HFF-Myc (cell line): ENCODE results near the gene PTPRE.
A peak's percentile ranks its signal among the peaks of the same experiment; 100 is the strongest.

Experiments used
- DNase-seq: peaks from one replicate; pipeline ENCODE4 v3.0.0-alpha.2; 2011; ENCODE audit warnings: low read depth; ENCODE audit errors: extremely low read depth
- H3K4me3 ChIP-seq: replicated peaks from 2 replicates; pipeline ENCODE4 v1.5.1; 2011; ENCODE audit warnings: low read depth, mild to moderate bottlenecking, control low read depth, low read length
- TF ChIP-seq, protein P1 (sequence below): IDR thresholded peaks from 2 replicates; pipeline ENCODE4 v1.5.1; 2012; ENCODE audit warnings: mild to moderate bottlenecking, low read depth, low read length, control low read depth; ENCODE audit errors: missing control alignments

The PTPRE gene

DNA sequence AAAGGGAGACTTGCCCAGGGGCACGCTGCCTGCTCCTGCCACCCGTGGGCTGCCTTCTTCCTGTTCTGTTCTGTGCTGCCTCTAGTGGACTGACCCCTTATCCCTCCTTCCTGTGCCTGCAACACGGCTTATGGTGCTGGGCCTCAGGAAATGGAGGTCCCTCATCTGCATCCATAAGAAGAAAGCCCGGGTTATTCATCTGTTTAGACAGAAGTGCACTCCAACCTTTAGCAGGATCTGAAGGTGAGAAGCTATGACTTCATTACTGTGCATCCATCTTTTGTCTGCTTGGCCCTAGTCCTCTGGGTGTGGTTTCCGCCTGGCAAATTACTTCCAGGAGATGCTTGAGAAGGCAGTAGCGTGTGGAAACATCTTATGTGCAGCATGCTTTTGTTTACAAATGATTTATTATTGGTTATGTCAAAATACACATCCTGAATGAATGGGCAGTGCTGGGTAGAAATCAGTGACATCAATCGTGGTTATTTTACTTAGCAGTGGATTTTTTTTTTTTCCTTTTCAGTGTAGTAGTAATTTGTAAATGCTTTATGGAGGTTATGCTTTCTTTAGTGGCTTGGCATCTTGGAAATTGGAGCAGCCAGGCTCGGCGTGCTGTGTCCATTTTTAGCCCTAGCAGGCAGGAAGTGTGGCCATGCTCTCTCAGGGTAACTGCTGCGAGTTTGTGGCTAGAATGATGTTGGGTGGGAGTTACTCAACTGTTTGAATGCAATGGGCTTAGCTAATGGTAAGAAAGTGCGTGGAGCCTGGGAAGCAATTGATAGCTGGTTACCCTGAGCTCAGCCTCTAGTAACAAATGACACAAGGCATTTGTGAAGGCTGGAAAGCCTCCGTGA is 12.7 kb downstream of the PTPRE start:
- H3K4me3 ChIP-seq: no peak overlapping the region
- peak; percentile 63 for DNase-seq
- TF ChIP-seq, protein P1, sequence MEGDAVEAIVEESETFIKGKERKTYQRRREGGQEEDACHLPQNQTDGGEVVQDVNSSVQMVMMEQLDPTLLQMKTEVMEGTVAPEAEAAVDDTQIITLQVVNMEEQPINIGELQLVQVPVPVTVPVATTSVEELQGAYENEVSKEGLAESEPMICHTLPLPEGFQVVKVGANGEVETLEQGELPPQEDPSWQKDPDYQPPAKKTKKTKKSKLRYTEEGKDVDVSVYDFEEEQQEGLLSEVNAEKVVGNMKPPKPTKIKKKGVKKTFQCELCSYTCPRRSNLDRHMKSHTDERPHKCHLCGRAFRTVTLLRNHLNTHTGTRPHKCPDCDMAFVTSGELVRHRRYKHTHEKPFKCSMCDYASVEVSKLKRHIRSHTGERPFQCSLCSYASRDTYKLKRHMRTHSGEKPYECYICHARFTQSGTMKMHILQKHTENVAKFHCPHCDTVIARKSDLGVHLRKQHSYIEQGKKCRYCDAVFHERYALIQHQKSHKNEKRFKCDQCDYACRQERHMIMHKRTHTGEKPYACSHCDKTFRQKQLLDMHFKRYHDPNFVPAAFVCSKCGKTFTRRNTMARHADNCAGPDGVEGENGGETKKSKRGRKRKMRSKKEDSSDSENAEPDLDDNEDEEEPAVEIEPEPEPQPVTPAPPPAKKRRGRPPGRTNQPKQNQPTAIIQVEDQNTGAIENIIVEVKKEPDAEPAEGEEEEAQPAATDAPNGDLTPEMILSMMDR: peak; percentile 36

DNA sequence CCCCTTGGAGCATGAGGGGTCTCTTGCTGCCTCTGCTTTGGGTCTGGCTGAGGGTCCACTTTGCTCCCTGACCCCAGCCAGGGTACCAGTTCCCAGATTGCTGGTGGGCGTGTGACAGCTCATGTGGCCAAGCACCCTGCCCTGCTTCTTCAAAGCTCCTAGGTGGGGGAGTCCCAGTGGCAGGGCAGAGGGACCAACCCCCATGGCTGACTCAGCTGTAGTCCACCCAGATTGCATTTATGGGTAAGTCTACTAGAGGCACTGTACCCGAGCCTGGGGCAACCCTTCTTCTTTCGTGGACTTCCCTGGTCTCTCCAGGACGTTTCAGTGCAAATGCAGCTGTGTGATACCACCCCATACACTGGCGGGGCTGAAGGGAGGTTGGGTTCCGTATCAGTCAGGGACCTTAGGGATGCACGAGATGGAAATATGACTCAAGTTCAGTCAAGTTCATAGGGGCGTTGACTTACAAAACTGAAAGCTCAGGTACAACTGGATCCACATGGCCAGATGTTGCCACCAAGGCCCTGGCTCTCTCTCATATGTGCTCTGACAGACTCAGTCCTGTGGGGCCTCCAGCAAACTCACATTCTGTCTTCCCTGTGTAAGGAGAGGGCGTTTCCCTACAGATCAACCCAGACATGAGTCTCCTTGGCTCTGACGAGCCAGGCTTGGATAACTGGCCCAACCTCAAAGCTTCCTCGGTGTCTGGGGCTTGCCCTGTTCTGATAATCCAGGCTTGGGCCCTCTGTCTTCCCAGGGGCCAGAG is 13.6 kb downstream of the PTPRE start:
- H3K4me3 ChIP-seq: no peak overlapping the region
- no peak for DNase-seq
- TF ChIP-seq, protein P1: no peak

DNA sequence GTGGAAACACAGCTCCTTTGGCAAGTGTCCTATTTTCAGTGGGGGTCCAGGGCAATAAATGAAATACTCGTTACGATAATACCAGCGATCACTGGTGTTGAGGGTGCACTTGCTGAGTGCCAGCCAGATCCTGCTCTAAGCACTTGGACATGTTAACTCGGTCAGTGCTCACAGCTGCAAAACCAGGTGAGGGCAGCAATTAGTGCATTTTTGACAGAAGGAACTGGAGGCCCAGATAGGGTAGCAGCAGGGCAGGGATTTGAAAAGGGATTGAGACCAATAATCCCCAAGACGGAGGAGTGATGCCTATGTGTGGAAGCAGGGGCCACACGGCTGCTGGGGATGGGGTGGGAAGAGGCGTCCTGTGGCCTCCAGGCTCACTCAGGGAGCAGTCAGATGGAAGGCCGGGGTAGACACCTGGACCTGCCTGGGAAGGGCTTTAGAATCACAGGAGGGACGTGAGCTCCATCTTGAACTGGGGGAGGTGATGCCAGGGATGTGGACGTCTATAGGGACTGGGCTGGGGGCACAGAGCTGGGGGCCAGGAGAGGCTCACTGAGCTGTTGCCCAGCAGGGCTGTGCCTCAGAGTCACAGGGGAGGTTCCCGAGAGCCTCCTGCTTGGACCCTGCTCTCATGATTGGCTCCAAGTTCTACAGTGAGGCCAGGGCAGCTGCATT is 14.3 kb downstream of the PTPRE start:
- no peak overlapping the region for H3K4me3 ChIP-seq
- TF ChIP-seq, protein P1: no peak

DNA sequence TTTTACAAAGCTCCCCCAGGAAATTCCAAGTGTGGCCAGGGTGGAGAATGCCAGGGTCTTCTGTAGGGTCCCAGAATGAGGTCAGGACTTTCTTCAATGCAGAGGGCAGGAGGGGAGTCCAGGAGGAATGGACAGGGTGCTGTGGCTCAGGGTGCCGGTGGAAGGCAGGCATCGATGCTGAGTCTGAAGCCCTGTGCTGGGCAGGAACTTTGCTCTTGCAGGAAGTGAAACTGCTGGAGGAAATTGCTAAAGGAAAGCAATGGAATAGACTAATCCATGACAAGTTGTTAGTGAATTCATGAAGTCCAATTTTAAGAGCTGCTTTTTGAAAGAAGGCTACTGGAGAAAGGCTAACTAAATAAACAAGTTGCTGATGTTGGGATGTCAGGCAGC is 14.8 kb downstream of the PTPRE start:
- no peak overlapping the region for H3K4me3 ChIP-seq
- no peak for DNase-seq
- TF ChIP-seq, protein P1: no peak

More for the DNA sequence above, 14.3 kb downstream of the PTPRE start:
- DNase-seq: no peak

DNA sequence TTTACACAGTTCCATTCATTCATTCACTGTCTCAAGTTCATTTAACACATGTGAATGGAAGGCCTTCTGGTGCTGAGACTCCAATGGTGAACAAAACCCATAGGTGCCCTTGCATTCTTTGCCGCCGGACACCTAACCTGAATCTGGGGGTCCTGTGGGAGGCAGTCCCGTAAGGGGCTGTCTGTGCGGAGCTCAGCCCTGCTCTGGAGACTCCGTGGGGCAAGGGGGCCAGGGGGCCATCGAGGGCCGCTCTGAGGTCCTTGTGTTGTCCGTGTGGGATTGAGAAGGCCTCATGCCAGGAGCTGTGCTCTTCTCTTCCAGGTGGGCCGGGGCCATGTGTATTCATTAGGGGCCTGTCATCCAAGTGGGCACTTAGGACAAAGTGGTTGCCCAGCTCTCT is 15.3 kb downstream of the PTPRE start:
- no peak for DNase-seq
- H3K4me3 ChIP-seq: no peak overlapping the region
- TF ChIP-seq, protein P1: no peak

DNA sequence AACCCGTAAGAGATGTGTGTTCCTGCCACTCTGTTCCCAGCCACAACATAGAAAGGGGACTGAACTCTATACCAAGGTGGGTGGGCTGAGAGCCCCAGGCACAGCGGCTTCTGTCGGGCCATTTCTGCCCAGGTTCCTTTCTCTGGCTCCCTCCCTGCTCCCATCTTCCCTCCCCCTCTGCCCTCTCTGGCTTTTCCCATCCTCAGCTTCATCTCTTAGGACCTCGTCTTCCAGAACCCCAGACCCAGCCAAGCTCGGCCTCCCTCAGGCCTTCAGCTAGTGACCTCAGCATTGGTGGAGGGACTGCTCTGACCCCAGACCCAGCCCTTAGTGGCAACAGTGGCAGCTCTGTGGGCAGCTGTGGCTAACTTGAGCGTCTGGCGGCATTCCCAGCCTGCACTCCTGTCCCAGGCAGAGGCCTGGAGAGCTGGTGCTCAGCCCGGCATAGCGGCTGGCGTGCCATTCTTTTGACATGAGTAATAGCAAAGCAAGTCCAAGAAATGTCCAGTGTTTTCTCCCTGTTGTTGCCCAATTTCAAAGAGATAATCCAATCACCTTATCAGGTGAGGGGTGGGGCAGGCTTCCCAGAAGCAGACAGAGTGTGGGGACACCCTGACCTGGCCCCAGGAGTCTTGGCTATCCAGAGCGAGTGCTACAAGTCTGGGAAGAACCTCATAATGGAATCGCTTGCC is 15.9 kb downstream of the PTPRE start:
- DNase-seq: no peak

More for the DNA sequence above, 15.9 kb downstream of the PTPRE start:
- TF ChIP-seq, protein P1: no peak
- no peak overlapping the region for H3K4me3 ChIP-seq
